Measurements from ENCODE around the gene PLK4.

The PLK4 gene

DNA sequence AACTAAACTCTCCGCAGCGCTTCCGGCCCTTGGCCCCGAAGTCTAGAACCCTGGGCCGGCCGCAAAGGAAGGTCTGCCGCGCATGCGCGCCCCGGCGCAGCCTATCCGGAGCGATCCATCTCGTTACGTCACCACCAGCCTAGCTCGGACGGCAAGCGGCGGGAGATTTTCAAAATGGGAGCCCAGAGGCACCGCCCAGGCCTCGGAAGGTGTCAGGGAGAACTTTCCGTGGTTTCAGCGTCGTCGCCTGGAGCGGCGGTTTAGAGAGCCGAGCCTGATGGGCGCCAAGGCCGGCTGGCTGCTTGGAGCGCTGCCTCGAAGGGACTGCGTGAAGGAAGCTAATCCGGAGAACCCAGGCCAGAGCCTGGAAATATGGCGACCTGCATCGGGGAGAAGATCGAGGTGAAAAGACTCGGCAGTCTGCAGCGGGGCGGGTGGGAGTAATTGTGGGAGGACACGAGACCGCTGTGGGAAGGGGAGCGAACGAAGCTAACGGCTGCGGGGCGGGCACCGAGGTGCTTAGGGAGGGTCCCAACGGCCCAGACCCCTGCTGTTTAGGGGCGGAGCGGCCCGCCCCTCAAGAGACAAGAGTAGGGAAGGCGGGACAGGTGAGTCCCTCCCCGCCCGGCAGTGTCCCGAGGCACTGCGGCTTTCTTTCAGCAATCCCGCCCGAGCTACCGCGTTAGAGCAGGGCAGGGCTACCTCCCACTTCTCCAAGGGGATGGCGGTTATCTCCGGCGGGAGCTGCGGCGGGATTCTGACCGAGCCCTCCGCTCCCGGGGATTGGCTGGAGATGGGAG, at the start of gene PLK4:
PLK4 (plus strand) TSS at position 131 of the 800 bp plus-strand sequence; CDS start at position 373, 242 bp downstream.
- Histone ChIP-seq H3K9me3 (ENCODE audit: control insufficient read depth, low read length) (no peaks in the 10 kb centered on the region), H2AFZ (peak within 1 kb of the TSS; percentile 93), H3K36me3 (ENCODE audit: control insufficient read depth, insufficient read depth, low read length) (no peaks in the 10 kb centered on the region), H3K27me3 (ENCODE audit: control insufficient read depth, insufficient read depth, low read length) (no peaks in the 10 kb centered on the region), H3K79me2 (no peaks in the 10 kb centered on the region), H3K27ac (peak within 1 kb of the TSS; percentile 58), H3K4me3 (ENCODE audit: low read depth, low read length) (peak within 1 kb of the TSS; percentile 83), H3K4me1 (no peaks in the 10 kb centered on the region), H3K4me2 (ENCODE audit: low read length) (peak within 1 kb of the TSS; percentile 82), H3K9ac (peak within 1 kb of the TSS; percentile 29)
- TF ChIP-seq, protein P1, sequence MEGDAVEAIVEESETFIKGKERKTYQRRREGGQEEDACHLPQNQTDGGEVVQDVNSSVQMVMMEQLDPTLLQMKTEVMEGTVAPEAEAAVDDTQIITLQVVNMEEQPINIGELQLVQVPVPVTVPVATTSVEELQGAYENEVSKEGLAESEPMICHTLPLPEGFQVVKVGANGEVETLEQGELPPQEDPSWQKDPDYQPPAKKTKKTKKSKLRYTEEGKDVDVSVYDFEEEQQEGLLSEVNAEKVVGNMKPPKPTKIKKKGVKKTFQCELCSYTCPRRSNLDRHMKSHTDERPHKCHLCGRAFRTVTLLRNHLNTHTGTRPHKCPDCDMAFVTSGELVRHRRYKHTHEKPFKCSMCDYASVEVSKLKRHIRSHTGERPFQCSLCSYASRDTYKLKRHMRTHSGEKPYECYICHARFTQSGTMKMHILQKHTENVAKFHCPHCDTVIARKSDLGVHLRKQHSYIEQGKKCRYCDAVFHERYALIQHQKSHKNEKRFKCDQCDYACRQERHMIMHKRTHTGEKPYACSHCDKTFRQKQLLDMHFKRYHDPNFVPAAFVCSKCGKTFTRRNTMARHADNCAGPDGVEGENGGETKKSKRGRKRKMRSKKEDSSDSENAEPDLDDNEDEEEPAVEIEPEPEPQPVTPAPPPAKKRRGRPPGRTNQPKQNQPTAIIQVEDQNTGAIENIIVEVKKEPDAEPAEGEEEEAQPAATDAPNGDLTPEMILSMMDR (IDR thresholded peaks at IDR 0.05) = no peak

DNA sequence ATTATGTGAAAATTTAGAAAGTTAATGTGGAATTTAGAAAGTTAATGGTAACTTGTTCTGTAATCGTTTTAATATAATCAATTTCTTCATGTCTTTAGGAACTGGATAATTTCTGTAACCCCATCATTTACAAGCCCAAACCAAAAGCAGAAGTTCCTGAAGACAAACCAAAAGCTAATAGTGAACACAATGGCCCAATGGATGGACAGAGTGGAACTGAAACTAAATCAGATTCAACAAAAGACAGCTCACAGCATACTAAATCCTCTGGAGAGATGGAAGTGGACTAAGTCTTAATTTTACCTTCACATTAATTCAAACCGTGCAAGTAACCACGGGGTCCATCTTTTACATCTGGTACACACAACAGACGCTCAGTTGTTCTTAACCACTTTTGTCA, 48.1 kb upstream of the PLK4 start:
- Histone ChIP-seq H3K9me3 (ENCODE audit: control insufficient read depth, low read length) (no peaks in the 10 kb centered on the region), H3K79me2 (no peaks in the 10 kb centered on the region), H3K9ac (no peak overlapping the region), H3K36me3 (ENCODE audit: control insufficient read depth, insufficient read depth, low read length) (no peaks in the 10 kb centered on the region), H3K4me3 (ENCODE audit: low read depth, low read length) (no peak overlapping the region), H3K4me2 (ENCODE audit: low read length) (no peak overlapping the region), H3K27me3 (ENCODE audit: control insufficient read depth, insufficient read depth, low read length) (no peaks in the 10 kb centered on the region), H3K27ac (no peak overlapping the region), H2AFZ (no peak overlapping the region), H3K4me1 (no peaks in the 10 kb centered on the region)
- TF ChIP-seq, protein P1 (IDR thresholded peaks at IDR 0.05) = no peak

- no peaks in the 10 kb centered on the region for H3K4me1 ChIP-seq
- no peak overlapping the region for H3K4me2 ChIP-seq (ENCODE audit: low read length)
- no peaks in the 10 kb centered on the region for H3K9me3 ChIP-seq (ENCODE audit: control insufficient read depth, low read length)
- TF ChIP-seq, protein P1 (IDR thresholded peaks at IDR 0.05) = no peak
- no peaks in the 10 kb centered on the region for H3K79me2 ChIP-seq
- no peak overlapping the region for H3K9ac ChIP-seq
- no peak overlapping the region for H2AFZ ChIP-seq
- no peaks in the 10 kb centered on the region for H3K36me3 ChIP-seq (ENCODE audit: control insufficient read depth, insufficient read depth, low read length)
- no peak overlapping the region for H3K27ac ChIP-seq
- H3K27me3 ChIP-seq (ENCODE audit: control insufficient read depth, insufficient read depth, low read length) = no peaks in the 10 kb centered on the region
- no peak overlapping the region for H3K4me3 ChIP-seq (ENCODE audit: low read depth, low read length)
These were observed 36.7 kb upstream of the PLK4 start for GRCh38 chr4:127843704-127844600.

- no peaks in the 10 kb centered on the region for H3K36me3 ChIP-seq (ENCODE audit: control insufficient read depth, insufficient read depth, low read length)
- no peak overlapping the region for H3K9ac ChIP-seq
- no peak overlapping the region for H3K4me2 ChIP-seq (ENCODE audit: low read length)
- H3K27me3 ChIP-seq (ENCODE audit: control insufficient read depth, insufficient read depth, low read length) = no peaks in the 10 kb centered on the region
- H3K27ac ChIP-seq = no peak overlapping the region
- no peaks in the 10 kb centered on the region for H3K79me2 ChIP-seq
- H3K4me1 ChIP-seq = no peaks in the 10 kb centered on the region
- H3K9me3 ChIP-seq (ENCODE audit: control insufficient read depth, low read length) = no peaks in the 10 kb centered on the region
- H3K4me3 ChIP-seq (ENCODE audit: low read depth, low read length) = no peak overlapping the region
- TF ChIP-seq, protein P1 (IDR thresholded peaks at IDR 0.05) = no peak
- H2AFZ ChIP-seq = no peak overlapping the region
These were observed 36.0 kb upstream of the PLK4 start for GRCh38 chr4:127844601-127845116.

Data from parathyroid adenoma (tissue), 2 donors.